HFFc6 (cell line): Measurements from ENCODE around the gene TMEM250. TPM values are rescaled to one million over a fixed set of nuclear protein-coding genes. Genes with fewer than 3 reads are reported as not detected.
A peak's percentile ranks its signal among the peaks of the same experiment; 100 is the strongest.

Experiments used
- DNase-seq: peaks from one replicate; pipeline ENCODE4 v3.0.0-alpha.2; 2018
- H3K27ac Mint-ChIP-seq: 2 replicates; pipeline ENCODE4 v1.8.0; 2020; ENCODE audit warnings: mild to moderate bottlenecking, mixed read lengths
- H3K27me3 Mint-ChIP-seq: 2 replicates; pipeline ENCODE4 v1.8.0; 2021; ENCODE audit warnings: mild to moderate bottlenecking, moderate library complexity, mixed read lengths; ENCODE audit not compliant: insufficient read depth
- H3K36me3 Mint-ChIP-seq: 2 replicates; pipeline ENCODE4 v1.8.0; 2021; ENCODE audit warnings: low read depth, mixed read lengths
- H3K4me1 Mint-ChIP-seq: 2 replicates; pipeline ENCODE4 v1.8.0; 2020; ENCODE audit warnings: low read depth, mixed read lengths
- H3K4me3 Mint-ChIP-seq: 2 replicates; pipeline ENCODE4 v1.8.0; 2020; ENCODE audit warnings: mild to moderate bottlenecking, moderate library complexity, mixed read lengths
- H3K9me3 Mint-ChIP-seq: 2 replicates; pipeline ENCODE4 v1.8.0; 2020; ENCODE audit warnings: mild to moderate bottlenecking, mixed read lengths
- total RNA-seq, 6 experiments: library from RNA; stranded (reverse); fragmentation: NEBNext Ultra II Directional; extraction: Animal tissue kit (Norgen Biotek cat#: 25700); gene quantifications; 2 replicates in 1 of 6; 3 replicates in 5 of 6; pipeline ENCODE4 v1.2.3, GENCODE V29; 2021
- TF ChIP-seq, protein P1 (sequence below): fragments of 200-600 bp; sonication (generic); IDR thresholded peaks from 2 replicates; pipeline ENCODE4 v1.5.0; 2021; ENCODE audit warnings: antibody characterized with exemption, mild to moderate bottlenecking

Gene TMEM250
- total RNA-seq, 6 experiments from 2014 or later = 31.6 to 45.4 (median 35.7) TPM

DNA sequence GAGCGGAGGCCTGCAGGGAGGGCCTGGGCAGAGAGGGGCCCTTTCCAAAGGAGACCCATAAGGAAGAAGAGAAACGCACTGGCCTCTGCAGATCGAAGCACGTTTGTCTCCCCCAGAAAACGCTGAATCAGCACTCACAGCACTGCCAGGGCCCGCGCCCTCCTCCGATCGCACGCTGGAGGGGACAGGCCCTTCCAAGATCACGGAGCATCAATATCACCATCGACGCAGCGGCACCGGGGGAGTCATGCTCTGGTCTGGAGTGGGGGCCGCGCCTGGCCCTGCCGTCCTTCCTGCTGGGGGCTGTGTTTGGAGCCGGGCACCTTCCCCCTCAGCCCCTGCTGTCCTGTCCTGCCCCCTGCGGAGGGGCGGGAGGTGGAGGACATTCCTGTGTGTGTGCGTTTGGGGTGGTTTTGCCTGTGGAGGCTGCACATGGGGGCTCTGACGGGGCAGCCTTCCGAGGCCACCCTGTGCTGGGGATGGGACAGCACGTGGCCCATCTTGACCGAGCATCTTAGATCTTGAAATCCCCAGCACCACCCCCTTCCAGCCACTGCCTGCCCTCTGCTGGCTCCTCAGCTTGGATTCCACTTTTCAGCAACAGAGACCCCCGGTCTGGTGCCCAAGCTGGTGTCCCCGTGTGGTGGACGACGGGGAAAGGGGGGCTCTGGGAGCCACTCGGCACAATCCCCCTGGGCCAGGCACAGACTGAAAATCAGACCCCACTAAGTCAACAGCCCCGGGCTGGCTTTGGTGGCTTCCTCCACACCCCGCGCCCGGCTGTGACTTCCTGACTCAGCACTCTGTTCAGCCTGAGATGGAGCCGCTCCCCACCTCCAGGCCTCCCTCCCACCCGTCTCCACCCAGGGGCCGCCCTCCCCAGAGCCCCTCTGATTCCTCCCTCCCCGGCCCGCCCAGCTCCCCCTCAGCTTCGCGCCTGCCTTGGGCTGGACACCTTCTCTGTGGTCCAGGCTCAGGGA, 8.3 kb downstream of the TMEM250 start:
- peak overlapping the region; percentile 75 for H3K27ac Mint-ChIP-seq
- no peak for DNase-seq

DNA sequence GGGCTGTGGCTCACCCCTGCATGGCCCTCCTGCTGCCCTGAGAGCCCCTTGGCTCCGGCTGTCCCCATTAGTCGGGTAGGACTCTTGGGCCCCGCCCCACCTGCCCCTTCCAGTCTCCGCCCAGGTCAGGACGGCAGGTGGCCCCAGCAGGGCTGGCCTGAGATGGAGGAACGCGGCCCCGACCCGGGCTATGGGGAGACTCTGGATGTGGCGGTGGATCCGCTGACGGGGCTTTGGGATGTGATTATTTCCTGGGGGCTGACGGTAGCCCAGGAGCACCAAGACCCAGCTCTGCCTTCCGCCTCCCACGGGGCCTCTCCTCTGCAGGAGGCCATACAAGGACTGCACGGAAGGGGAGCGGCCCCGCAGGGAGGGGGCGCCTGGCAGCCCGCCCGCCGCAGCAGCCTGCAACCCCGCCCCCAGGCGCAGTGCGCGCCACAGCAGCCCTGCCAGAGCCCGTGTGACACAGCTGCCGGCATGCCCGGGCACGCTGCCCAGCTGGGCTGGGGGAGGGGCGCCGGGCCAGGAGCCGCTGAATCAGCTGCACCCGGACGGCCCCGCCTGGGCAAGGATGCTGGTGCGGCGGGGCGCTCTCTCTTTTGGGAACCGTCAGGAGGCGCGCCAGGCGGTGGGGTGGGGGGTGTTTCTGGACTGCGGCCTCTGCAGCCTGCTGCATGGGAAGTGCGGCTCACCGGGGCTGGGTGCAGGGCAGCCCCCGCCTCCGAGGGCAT, 9.2 kb downstream of the TMEM250 start:
- Mint-ChIP-seq H3K27ac (peak overlapping the region; percentile 75), H3K4me1 (peaks cover 24% of the 10 kb centered on the region), H3K36me3 (no peaks in the 10 kb centered on the region), H3K27me3 (peaks cover 5% of the 10 kb centered on the region), H3K9me3 (no peaks in the 10 kb centered on the region), H3K4me3 (peak overlapping the region; percentile 74)
- TF ChIP-seq, protein P1, sequence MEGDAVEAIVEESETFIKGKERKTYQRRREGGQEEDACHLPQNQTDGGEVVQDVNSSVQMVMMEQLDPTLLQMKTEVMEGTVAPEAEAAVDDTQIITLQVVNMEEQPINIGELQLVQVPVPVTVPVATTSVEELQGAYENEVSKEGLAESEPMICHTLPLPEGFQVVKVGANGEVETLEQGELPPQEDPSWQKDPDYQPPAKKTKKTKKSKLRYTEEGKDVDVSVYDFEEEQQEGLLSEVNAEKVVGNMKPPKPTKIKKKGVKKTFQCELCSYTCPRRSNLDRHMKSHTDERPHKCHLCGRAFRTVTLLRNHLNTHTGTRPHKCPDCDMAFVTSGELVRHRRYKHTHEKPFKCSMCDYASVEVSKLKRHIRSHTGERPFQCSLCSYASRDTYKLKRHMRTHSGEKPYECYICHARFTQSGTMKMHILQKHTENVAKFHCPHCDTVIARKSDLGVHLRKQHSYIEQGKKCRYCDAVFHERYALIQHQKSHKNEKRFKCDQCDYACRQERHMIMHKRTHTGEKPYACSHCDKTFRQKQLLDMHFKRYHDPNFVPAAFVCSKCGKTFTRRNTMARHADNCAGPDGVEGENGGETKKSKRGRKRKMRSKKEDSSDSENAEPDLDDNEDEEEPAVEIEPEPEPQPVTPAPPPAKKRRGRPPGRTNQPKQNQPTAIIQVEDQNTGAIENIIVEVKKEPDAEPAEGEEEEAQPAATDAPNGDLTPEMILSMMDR = peak; percentile 29; the same call in 1 of the 2 replicates
- DNase-seq = peak; percentile 88

More for the DNA sequence above, 8.3 kb downstream of the TMEM250 start:
- TF ChIP-seq, protein P1 = peak; percentile 53
- H3K36me3 Mint-ChIP-seq = no peaks in the 10 kb centered on the region
- no peaks in the 10 kb centered on the region for H3K9me3 Mint-ChIP-seq
- peak overlapping the region; percentile 74 for H3K4me3 Mint-ChIP-seq
- peaks cover 19% of the 10 kb centered on the region for H3K4me1 Mint-ChIP-seq
- H3K27me3 Mint-ChIP-seq = peaks cover 2% of the 10 kb centered on the region; the same call in 1 of the 2 replicates

DNA sequence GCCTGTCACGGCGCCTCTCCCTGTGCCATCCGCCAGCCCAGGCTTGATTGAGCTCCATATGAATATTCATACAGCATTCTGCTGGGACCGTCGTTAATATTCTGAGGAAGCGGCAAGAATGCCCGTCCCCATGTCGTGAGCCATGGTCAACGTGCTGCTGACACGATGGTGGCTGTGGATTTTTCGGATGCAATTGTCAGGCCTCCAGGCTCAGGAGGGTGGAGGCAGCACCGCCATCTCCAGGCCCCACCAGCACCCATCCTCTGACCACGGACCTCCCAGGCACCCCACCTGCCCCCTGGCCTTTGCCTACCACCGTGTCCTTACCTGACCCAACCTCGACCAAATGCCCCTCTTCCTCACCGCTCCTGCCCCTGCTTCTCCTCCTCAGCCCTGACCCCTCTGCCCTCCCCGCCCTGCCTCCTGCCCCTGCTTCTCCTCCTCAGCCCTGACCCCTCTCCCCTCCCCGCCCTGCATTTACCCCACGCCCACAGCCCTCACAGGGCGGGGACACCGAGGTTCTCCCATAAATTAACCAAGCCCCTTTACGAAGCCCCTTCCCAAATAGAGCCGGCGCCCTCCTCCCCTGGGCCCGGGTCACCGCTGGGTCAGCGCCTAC, 9.9 kb downstream of the TMEM250 start:
- H3K9me3 Mint-ChIP-seq = no peaks in the 10 kb centered on the region
- no peak for DNase-seq
- no peaks in the 10 kb centered on the region for H3K36me3 Mint-ChIP-seq
- TF ChIP-seq, protein P1 = no peak
- H3K4me3 Mint-ChIP-seq = no peak overlapping the region
- peaks cover 24% of the 10 kb centered on the region for H3K4me1 Mint-ChIP-seq
- peaks cover 5% of the 10 kb centered on the region for H3K27me3 Mint-ChIP-seq
- no peak overlapping the region for H3K27ac Mint-ChIP-seq

DNA sequence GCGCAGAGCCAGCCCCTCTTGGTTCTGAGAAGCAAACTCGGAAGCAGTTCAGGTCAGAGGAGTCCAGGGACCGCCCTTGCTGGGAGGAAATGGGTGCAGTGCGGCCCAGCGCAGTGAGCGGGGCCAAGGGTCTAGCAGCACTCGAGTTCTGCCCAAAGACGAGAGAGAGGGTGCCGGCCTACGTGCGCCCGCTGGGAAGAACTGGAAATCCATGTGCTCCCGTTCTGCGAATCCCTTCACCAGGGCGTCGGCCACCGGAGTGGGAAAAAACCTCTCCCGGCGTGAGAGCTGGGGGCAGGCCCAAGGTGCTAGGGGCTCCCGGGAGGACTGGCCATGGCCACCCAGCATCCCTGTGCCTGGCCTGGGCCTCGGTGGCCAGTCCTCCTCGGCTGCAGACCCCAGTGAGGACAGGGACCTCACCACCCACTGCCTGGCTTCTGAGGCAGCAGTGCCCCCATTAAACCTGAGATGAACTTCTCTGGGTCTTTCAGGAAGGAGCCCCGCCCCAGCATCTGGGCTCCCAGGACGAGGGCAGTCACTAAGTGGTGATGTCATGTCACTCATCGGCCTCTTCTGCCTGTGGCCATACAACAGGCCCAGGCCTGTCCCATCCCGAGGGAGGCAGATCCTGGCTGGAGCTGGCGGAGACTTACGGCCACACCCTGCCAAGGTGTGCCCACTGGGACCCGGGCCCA, 10.6 kb downstream of the TMEM250 start:
- Mint-ChIP-seq H3K36me3 (no peaks in the 10 kb centered on the region), H3K27ac (no peak overlapping the region; the same call in 1 of the 2 replicates), H3K4me3 (no peak overlapping the region), H3K4me1 (peaks cover 24% of the 10 kb centered on the region), H3K9me3 (no peaks in the 10 kb centered on the region), H3K27me3 (peaks cover 5% of the 10 kb centered on the region)
- no peak for DNase-seq
- TF ChIP-seq, protein P1 = no peak
